Measurements from ENCODE around the gene KIN. TPM values are rescaled to one million over a fixed set of nuclear protein-coding genes. Genes with fewer than 3 reads are reported as not detected.
"Not testable (repeated sequence)": the region's sequence is repeated elsewhere in the genome, so short reads cannot be mapped to it uniquely, and the experiment has no call there.

Gene KIN
- total RNA-seq, 4 donors from 2014 or later: 2.7 to 13.8 (median 7.5) TPM

DNA sequence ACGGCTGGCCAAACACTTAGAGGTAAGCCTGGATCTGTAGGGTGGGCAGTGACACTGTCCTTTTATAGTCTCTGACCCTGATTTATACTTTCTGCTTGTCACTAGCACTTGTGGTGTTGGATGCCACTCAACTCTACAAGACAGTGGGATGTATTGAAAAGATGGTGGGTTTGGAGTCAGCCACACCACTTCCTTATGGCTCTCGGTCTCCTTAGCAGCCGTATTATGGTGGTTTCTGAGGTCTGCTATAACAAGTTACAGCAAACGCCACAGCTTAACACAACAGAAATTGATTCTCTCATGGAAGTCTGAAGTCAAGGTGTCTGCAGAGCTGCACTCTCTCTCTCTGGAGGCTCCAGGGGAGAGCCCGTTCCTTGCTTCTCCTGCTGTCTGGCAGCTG is 70.0 kb downstream of the KIN start:
- H3K27me3 ChIP-seq: peaks cover 8% of the 10 kb centered on the region
- no peak for DNase-seq (ENCODE audit: low spot score in 2 of 2)
- H3K4me3 ChIP-seq: no peak overlapping the region
- H3K27ac ChIP-seq: no peak overlapping the region
- H3K4me1 ChIP-seq: no peaks in the 10 kb centered on the region
- 85% methylated on average over 5 of the region's 5 CpGs for WGBS
- H3K36me3 ChIP-seq: no peaks in the 10 kb centered on the region
- TF ChIP-seq, protein P1, sequence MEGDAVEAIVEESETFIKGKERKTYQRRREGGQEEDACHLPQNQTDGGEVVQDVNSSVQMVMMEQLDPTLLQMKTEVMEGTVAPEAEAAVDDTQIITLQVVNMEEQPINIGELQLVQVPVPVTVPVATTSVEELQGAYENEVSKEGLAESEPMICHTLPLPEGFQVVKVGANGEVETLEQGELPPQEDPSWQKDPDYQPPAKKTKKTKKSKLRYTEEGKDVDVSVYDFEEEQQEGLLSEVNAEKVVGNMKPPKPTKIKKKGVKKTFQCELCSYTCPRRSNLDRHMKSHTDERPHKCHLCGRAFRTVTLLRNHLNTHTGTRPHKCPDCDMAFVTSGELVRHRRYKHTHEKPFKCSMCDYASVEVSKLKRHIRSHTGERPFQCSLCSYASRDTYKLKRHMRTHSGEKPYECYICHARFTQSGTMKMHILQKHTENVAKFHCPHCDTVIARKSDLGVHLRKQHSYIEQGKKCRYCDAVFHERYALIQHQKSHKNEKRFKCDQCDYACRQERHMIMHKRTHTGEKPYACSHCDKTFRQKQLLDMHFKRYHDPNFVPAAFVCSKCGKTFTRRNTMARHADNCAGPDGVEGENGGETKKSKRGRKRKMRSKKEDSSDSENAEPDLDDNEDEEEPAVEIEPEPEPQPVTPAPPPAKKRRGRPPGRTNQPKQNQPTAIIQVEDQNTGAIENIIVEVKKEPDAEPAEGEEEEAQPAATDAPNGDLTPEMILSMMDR (IDR thresholded peaks at IDR 0.05): no peak
- TF ChIP-seq EP300 (IDR thresholded peaks at IDR 0.05) (no peak), POLR2A (IDR thresholded peaks at IDR 0.05) (no peak), POLR2AphosphoS5 (IDR thresholded peaks at IDR 0.05) (no peak)
- no peaks in the 10 kb centered on the region for H3K9me3 ChIP-seq

DNA sequence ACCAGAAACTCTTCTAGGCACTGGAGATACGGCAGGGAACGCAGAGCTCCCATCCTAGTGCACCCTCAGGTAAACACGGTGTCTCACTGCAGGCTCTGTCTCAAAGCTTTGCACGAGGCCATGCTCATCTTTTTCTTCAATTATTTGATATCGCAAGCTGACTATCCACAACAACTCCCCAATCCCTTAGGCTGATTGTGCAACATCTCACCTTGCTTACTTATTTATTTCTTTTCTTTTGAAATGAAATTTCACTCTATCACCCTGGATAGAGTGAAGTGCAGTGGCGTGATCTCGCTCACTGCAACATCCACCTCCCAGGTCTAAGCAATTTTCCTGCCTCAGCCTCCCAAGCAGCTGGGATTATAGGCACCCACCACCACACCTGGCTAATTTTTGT is 72.3 kb downstream of the KIN start:
- no peak overlapping the region for H3K4me3 ChIP-seq
- DNase-seq (ENCODE audit: low spot score in 2 of 2): no peak
- no peaks in the 10 kb centered on the region for H3K36me3 ChIP-seq
- H3K27ac ChIP-seq: no peak overlapping the region
- no peaks in the 10 kb centered on the region for H3K4me1 ChIP-seq
- peaks cover 4% of the 10 kb centered on the region for H3K27me3 ChIP-seq
- H3K9me3 ChIP-seq: no peaks in the 10 kb centered on the region
- 89% methylated on average over 7 of the region's 7 CpGs for WGBS
- TF ChIP-seq POLR2A (IDR thresholded peaks at IDR 0.05) (no peak), POLR2AphosphoS5 (IDR thresholded peaks at IDR 0.05) (no peak), EP300 (IDR thresholded peaks at IDR 0.05) (no peak)
- TF ChIP-seq, protein P1 (IDR thresholded peaks at IDR 0.05): no peak

DNA sequence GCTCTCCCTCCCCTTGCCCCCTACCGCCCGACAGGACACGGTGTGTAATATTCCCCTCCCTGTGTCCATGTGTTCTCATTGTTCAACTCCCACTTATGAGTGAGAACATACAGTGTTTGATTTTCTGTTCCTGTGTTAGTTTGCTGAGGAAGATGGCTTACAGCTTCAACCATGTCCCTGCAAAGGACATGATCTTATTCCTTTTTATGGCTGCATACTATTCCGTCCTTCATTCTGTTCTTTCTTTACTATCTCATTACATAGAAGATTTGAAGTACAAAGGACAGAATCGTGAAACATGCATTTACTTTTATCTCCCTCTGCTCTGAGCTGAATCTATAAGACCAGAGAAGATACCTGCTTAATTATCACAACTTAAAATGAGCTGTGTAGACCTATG is 76.7 kb downstream of the KIN start:
- not testable (repeated sequence) for H3K9me3 ChIP-seq; DNase-seq (ENCODE audit: low spot score in 2 of 2); H3K4me1 ChIP-seq; H3K36me3 ChIP-seq; H3K4me3 ChIP-seq; H3K27ac ChIP-seq
- H3K27me3 ChIP-seq: peaks cover 13% of the 10 kb centered on the region
- 92% methylated on average over 5 of the region's 5 CpGs for WGBS

DNA sequence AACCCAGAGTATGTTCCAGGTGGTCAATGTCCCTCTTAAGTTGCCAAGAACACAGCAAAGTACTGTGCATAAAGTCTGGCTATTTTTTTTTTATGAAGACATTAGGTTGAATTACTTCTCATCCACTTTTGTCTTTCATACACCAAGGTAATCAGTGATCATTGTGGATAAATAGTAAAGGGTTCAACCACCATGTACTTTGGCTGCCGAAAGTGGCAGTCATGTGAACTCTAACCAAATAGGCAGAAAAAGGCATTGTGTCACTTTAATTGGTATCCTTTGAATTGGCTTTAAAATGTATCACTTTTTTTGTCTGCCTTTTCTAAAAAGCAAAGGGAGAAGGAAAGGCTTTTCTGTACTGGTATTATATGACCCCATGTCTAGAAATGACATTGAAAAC is 77.3 kb downstream of the KIN start:
- Histone ChIP-seq H3K27me3 (peaks cover 16% of the 10 kb centered on the region), H3K27ac (no peak overlapping the region), H3K36me3 (no peaks in the 10 kb centered on the region), H3K4me1 (no peaks in the 10 kb centered on the region), H3K4me3 (no peak overlapping the region), H3K9me3 (no peaks in the 10 kb centered on the region)
- 91% methylated on average over 1 of the region's 1 CpG for WGBS
- TF ChIP-seq, protein P1 (IDR thresholded peaks at IDR 0.05): no peak
- TF ChIP-seq EP300 (IDR thresholded peaks at IDR 0.05) (no peak), POLR2A (IDR thresholded peaks at IDR 0.05) (no peak), POLR2AphosphoS5 (IDR thresholded peaks at IDR 0.05) (no peak)
- DNase-seq (ENCODE audit: low spot score in 2 of 2): no peak

DNA sequence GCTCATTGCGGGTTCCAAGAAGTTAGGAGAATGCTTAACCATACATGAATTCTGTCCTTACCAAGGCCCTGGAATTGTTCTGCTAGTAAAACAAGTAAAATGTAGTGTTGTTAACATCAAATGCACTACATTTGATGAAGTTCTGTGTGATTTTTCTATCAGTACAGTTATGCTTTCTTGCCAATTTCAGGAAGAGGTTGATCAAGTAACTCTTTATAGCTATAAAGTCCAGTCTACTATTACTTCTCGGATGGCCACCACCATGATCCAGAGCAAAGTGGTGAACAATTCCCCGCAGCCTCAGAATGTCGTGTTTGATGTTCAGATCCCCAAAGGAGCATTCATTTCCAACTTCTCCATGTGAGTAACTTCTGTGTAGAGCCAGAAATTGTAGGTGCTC is 79.0 kb downstream of the KIN start:
- Histone ChIP-seq H3K4me3 (no peak overlapping the region), H3K4me1 (no peaks in the 10 kb centered on the region), H3K36me3 (no peaks in the 10 kb centered on the region), H3K27me3 (peaks cover 27% of the 10 kb centered on the region), H3K9me3 (no peaks in the 10 kb centered on the region), H3K27ac (no peak overlapping the region)
- TF ChIP-seq, protein P1 (IDR thresholded peaks at IDR 0.05): no peak
- TF ChIP-seq POLR2AphosphoS5 (IDR thresholded peaks at IDR 0.05): no peak
- no peak for TF ChIP-seq POLR2A (IDR thresholded peaks at IDR 0.05)
- WGBS: 95% methylated on average over 4 of the region's 4 CpGs
- DNase-seq (ENCODE audit: low spot score in 2 of 2): no peak

DNA sequence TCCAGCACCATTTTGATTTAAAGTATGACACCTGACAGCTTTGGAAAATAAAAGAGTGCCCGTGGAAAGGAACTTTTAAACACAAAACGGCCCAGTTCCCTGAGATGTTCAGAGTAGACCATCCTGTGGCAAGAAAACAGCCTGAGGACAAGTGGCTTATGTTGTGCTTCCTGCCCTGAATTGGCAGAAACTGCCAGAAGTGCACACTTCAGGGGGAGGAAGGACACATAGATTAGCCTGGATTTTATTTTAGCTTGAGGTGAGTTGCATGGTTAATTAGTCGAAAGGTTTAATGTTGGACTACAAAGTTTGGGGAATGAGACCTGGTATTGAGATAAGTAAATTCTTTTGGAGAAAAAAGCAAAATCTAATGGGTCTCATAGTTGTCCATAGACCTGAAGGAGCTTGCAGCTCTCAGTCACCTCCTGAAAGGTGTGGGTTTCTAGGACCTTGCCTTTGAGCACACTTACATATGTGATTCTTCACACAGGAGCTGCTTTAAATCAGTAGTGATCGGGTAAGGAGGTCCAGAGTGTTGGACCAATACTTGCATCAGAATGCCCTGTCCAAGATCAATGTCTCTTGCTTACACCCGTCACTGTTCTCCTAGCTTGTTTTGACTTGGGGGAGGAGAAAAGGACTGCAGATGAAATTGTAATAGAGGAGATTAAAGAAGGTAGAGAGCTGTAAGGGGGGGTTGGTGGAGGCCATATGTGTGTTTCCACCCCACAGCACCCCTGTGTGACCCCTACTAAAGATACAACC is 79.8 kb downstream of the KIN start:
- H3K27me3 ChIP-seq: peaks cover 30% of the 10 kb centered on the region
- WGBS: 68% methylated on average over 5 of the region's 5 CpGs
- no peaks in the 10 kb centered on the region for H3K36me3 ChIP-seq
- DNase-seq (ENCODE audit: low spot score in 2 of 2): no peak
- H3K27ac ChIP-seq: no peak overlapping the region
- no peak overlapping the region for H3K4me3 ChIP-seq
- no peak for TF ChIP-seq POLR2A (IDR thresholded peaks at IDR 0.05)
- no peak for TF ChIP-seq EP300 (IDR thresholded peaks at IDR 0.05)
- TF ChIP-seq, protein P1 (IDR thresholded peaks at IDR 0.05): no peak
- no peak for TF ChIP-seq POLR2AphosphoS5 (IDR thresholded peaks at IDR 0.05)
- H3K4me1 ChIP-seq: no peaks in the 10 kb centered on the region
- no peaks in the 10 kb centered on the region for H3K9me3 ChIP-seq

All from suprapubic skin (tissue), 4 donors.